Gastrocnemius medialis (tissue), 4 donors: Measurements from ENCODE around the gene SNRPE.

Source experiments
- CTCF ChIP-seq, 5 experiments: fragments of 450-650 bp in 3 of 5; fragments of 200-600 bp in 2 of 5; sonication (generic) in 2 of 5; IDR thresholded peaks in 4 of 5; conservative IDR thresholded peaks in 1 of 5; 1 replicate in 4 of 5; 2 replicates in 1 of 5; pipeline ENCODE4 v1.5.1; 2016 to 2019; ENCODE audit warnings: antibody characterized with exemption in 5 of 5, mild to moderate bottlenecking in 3 of 5, moderate library complexity in 3 of 5
- POLR2A ChIP-seq, 2 donors: fragments of 450-650 bp; IDR thresholded peaks; one replicate each; pipeline ENCODE4 v1.6.1; 2017; ENCODE audit warnings: antibody characterized with exemption in 2 of 2, mild to moderate bottlenecking in 2 of 2, moderate library complexity in 2 of 2

DNA sequence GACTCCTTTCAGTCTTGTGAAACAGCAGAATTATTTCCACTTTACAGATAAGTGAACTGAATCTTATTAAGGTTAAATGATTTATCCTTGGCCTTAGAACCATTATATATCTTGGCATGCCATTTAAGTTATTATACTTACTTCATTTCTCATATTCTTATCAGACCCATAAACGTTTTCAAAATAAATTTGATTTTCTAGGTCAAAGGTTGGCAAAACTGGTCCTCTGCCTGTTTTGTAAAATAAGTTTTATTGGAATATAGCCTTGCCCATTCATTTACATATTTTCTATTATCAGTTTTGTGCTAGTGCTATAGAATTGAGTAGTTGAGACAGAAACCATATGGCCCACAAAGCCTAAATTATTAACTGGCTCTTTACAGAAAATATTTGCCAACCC lies 32.9 kb upstream of the SNRPE start:
- TF ChIP-seq CTCF (IDR thresholded peaks at IDR 0.05 in 4 of 5, conservative IDR thresholded peaks at IDR 0.05 in 1 of 5) (no peak), POLR2A (IDR thresholded peaks at IDR 0.05) (no peak)
